Activated CD4-positive, alpha-beta T cell treated with anti-CD3 and anti-CD28 coated beads for 36 hours (primary cell): ENCODE data around the gene MRPL33. TPM values are rescaled to one million over a fixed set of nuclear protein-coding genes. Genes with fewer than 3 reads are reported as not detected.
"Not testable (repeated sequence)": the region's sequence is repeated elsewhere in the genome, so short reads cannot be mapped to it uniquely, and the experiment has no call there.

ENCODE experiments used
- ATAC-seq: fragments of 200-7000 bp; cut with Tn5 transposase; one replicate; pipeline ENCODE4 v1.10.0; 2021; ENCODE audit warnings: mild to moderate bottlenecking, moderate library complexity
- CTCF ChIA-PET: fragments of 350-600 bp; sonication (Branson Sonifier 250); formaldehyde crosslinking; loops from one replicate; lab custom pipeline; 2021; ENCODE audit warnings: antibody characterized with exemption; lab: Charles Lee
- POLR2A ChIA-PET: fragments of 350-600 bp; sonication (Branson Sonifier 250); formaldehyde crosslinking; loops from one replicate; lab custom pipeline; 2021; ENCODE audit warnings: antibody characterized with exemption, inconsistent platforms; lab: Charles Lee
- DNase-seq: peaks from one replicate; pipeline ENCODE4 v3.0.0-alpha.2; 2020
- H3K27ac Mint-ChIP-seq: one replicate; pipeline ENCODE4 v1.8.0; 2021; ENCODE audit warnings: mixed read lengths
- H3K27me3 Mint-ChIP-seq: one replicate; pipeline ENCODE4 v1.8.0; 2021; ENCODE audit warnings: mixed read lengths
- H3K36me3 Mint-ChIP-seq: one replicate; pipeline ENCODE4 v1.8.0; 2021; ENCODE audit warnings: low read depth, mixed read lengths
- H3K4me1 Mint-ChIP-seq: one replicate; pipeline ENCODE4 v1.8.0; 2021; ENCODE audit warnings: mixed read lengths
- H3K4me3 Mint-ChIP-seq: one replicate; pipeline ENCODE4 v1.8.0; 2021; ENCODE audit warnings: mild to moderate bottlenecking, moderate library complexity, mixed read lengths
- H3K9me3 Mint-ChIP-seq: one replicate; pipeline ENCODE4 v1.8.0; 2021; ENCODE audit warnings: low read depth, mixed read lengths
- intact Hi-C, 2 experiments: fragments of 100-400 bp; cut with DNase I in 1 of 2; cut with micrococcal nuclease in 1 of 2; formaldehyde crosslinking; loops; one replicate each; pipeline versions ENCODE4 v1.14.2 to v1.15.1; 2022 to 2024; cut with DNase I, micrococcal nuclease
- total RNA-seq, 2 experiments: library from RNA; stranded (reverse); gene quantifications; one replicate each; pipeline ENCODE4 v1.2.3, GENCODE V29; 2021

Gene MRPL33
- total RNA-seq, 2 experiments from 2014 or later, result 44.7 to 68.0 TPM

DNA sequence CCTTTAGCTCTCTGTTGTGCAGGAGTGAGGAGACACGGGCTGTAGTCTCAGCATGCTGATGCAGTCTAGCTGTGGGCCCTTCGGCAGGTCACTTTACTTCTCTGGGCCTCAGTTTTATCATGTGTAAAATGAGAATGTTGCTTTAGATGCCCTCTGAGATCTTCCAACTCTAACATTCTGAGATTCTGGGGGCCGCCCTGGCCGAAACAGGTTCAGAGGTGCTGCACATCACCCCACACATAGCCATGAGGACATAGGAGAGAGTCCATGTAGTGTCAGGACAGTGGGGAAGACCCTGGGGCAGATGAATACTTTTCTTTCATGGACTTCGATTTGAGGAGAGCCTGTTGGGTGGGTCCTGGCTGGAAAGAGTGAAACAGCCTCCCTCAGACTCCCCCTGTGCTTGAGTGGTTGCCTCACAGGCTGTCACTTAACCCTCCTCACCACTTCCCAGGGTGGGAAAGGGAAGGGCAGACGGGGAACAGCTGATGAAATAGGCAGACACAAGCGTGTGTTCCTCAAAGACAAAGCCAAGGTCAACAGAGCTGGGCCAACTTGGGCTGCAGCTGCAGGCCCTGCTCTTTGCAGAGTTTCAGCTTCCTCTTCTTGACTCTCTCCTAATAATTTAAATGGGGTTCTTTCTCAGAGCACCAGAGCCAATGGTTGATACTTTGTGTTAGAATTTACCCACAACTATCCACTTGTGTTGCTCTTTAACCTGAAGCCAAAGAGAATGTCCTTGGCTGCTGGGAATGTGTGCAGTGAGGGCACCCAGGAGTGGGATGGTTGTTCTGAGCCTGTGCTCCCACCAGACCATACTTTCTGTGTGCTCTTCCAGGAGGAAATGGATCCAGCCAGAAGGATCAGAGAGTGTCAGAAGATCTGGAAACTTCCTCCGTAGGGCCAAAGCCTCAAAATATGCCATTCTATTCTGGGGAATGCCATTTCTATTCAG, 14.7 kb upstream of the MRPL33 start:
- intact Hi-C loops, result loop anchor here in 1 of 2 experiments (10.0 kb wide), 1 partner anchor 788 kb away; no protein-coding TSS in a partner anchor
- no peak for ATAC-seq
- Mint-ChIP-seq H3K4me3 (no peak overlapping the region), H3K36me3 (no peaks in the 10 kb centered on the region), H3K4me1 (peaks cover 3% of the 10 kb centered on the region), H3K27ac (no peak overlapping the region), H3K9me3 (no peaks in the 10 kb centered on the region), H3K27me3 (no peaks in the 10 kb centered on the region)
- DNase-seq, result no peak
- ChIA-PET CTCF (interaction anchor here (0.6 to 0.7 kb wide), 2 partner anchors 387 to 478 kb away, joined by 3 read pairs; no protein-coding TSS in a partner anchor), POLR2A (no interaction called here)

DNA sequence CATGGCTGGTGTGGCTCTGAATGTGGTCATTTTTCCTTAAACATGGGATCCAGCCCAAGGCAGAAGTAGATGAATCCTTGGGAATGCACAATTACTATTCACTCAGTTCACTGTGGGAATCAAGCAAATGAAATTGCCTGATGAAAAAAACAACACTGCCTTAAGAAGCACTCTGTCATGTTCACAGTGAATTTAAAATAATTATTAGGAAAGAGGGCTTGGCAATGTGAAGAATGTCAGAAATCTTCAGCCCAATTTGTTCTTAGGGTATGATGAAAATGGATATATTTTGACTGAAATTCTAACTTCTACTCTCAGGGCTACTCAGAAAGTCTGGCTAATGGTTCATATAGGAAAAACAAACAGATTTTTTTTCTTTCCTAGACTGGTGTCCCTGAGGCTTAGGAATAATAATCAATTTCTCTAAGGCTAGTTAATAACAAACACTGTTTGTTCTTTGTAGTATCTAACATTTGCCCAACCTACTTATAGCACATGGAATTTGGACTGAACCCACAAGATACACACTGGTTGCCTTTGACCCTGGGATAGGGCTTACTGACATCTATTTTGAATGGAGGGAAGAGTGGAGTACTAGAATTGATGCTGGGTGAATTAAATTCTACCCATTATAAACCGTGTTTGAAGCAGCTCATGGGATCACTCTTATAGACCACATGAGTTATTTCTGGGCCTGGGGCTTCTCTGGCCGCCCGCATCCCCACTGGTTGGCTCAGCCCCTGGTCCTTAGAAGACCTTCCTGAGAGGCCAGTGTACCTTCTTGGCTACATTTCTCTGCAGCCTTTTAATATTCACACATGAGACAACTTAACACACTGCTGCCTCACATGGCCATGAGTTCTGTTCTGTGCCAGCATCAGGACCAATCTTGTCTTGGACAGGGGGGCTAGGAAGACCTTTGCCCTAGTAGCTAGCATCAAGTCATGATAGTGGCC, 8.3 kb upstream of the MRPL33 start:
- CTCF ChIA-PET, result interaction anchor here (2.3 kb wide), 1 partner anchor 9 kb away, joined by 10 read pairs; no protein-coding TSS in a partner anchor
- intact Hi-C loops, result no loop called here

DNA sequence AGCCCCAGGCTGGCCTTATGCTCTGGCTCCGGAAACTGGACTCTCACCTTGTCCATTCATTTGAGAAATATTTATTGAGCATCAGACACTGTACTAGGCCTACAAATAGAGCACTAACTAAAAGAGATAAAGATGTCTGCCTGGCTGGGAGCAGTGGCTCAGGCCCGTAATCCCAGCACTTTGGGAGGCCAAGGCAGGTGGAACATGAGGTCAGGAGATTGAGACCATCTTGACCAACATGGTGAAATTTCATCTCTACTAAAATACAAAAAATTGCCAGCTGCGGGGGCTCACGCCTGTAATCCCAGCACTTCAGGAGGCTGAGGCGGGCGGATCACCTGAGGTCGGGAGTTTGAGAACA, 7.6 kb upstream of the MRPL33 start:
- DNase-seq (no peak), ATAC-seq (no peak)
- Mint-ChIP-seq H3K36me3 (no peaks in the 10 kb centered on the region), H3K27ac (no peak overlapping the region), H3K4me3 (no peak overlapping the region), H3K27me3 (no peaks in the 10 kb centered on the region), H3K4me1 (peaks cover 11% of the 10 kb centered on the region), H3K9me3 (no peaks in the 10 kb centered on the region)
- intact Hi-C loops, result no loop called here
- ChIA-PET CTCF (interaction anchor here (2.3 kb wide), 1 partner anchor 10 kb away, joined by 10 read pairs; no protein-coding TSS in a partner anchor), POLR2A (no interaction called here)

More for the DNA sequence above, 8.3 kb upstream of the MRPL33 start:
- Mint-ChIP-seq H3K4me3 (no peak overlapping the region), H3K4me1 (peaks cover 11% of the 10 kb centered on the region), H3K27ac (no peak overlapping the region), H3K36me3 (no peaks in the 10 kb centered on the region), H3K27me3 (no peaks in the 10 kb centered on the region), H3K9me3 (no peaks in the 10 kb centered on the region)
- POLR2A ChIA-PET, result no interaction called here
- no peak for ATAC-seq
- no peak for DNase-seq

DNA sequence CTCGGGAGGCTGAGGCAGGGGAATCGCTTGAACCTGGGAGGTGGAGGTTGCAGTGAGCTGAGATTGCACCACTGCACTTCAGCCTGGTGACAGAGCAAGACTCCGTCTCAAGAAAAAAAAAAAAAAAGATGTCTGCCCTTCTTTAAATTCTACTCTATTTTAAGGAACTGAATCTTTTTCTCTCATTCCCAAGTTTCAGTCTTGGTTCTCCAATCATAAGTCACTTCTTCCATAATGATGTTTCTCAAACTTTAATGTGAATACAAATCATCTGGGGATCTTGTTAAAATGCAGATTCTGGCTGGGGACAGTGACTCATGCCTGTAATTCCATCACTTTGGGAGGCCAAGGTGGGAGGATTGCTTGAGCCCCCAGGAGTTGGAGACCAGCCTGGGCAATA, 7.0 kb upstream of the MRPL33 start:
- ATAC-seq, H3K27me3 Mint-ChIP-seq, intact Hi-C loops, H3K9me3 Mint-ChIP-seq, H3K36me3 Mint-ChIP-seq, H3K4me3 Mint-ChIP-seq, POLR2A ChIA-PET, DNase-seq, H3K27ac Mint-ChIP-seq: not testable (repeated sequence)
- H3K4me1 Mint-ChIP-seq, result peaks cover 11% of the 10 kb centered on the region
- CTCF ChIA-PET, result interaction anchor here (0.6 to 2.3 kb wide), 3 partner anchors 10 to 58 kb away, joined by 4 to 10 read pairs (median 4); no protein-coding TSS in a partner anchor

- Mint-ChIP-seq H3K9me3 (no peaks in the 10 kb centered on the region), H3K4me1 (peaks cover 11% of the 10 kb centered on the region), H3K4me3 (peak overlapping the region; percentile 4), H3K36me3 (no peaks in the 10 kb centered on the region), H3K27ac (peak overlapping the region; percentile 51), H3K27me3 (no peaks in the 10 kb centered on the region)
- POLR2A ChIA-PET, result no interaction called here
- intact Hi-C loops, result no loop called here
- CTCF ChIA-PET, result interaction anchor here (2.3 kb wide), 1 partner anchor 12 kb away, joined by 10 read pairs; no protein-coding TSS in a partner anchor
- DNase-seq, result peak; percentile 57
- ATAC-seq, result peak; percentile 39
Measured at GRCh38 chr2:27765621-27766286, 5.8 kb upstream of the MRPL33 start.

GRCh38 chr2:27766287-27766661, 5.2 kb upstream of the MRPL33 start:
- intact Hi-C loops, result no loop called here
- H3K4me3 Mint-ChIP-seq, result peak overlapping the region; percentile 4

DNA sequence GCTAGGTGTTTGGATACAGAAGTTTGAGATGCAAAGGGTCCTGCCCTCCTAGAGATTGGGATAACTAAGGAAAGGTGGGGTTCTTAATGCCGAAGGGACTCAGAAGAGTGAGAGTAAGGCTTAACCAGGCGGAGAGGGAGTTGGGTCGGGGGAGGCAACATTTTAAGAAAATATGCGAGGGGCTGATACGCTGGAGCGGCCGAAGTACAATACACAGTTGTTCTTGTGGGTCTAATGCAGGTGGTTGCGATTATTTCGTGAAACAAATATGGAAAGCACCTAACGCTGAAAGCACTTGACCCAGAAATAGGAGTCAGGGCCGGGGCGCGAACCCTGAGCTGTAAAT, 344 bp upstream of the MRPL33 start:
- POLR2A ChIA-PET, result no interaction called here

More at GRCh38 chr2:27766287-27766661, 5.2 kb upstream of the MRPL33 start:
- no peaks in the 10 kb centered on the region for H3K27me3 Mint-ChIP-seq
- H3K4me1 Mint-ChIP-seq, result peaks cover 17% of the 10 kb centered on the region
- ChIA-PET POLR2A (interaction anchor here (0.6 kb wide), 1 partner anchor 240 kb away, joined by 3 read pairs; no protein-coding TSS in a partner anchor), CTCF (no interaction called here)
- DNase-seq, result no peak
- no peak for ATAC-seq
- no peaks in the 10 kb centered on the region for H3K36me3 Mint-ChIP-seq
- H3K9me3 Mint-ChIP-seq, result no peaks in the 10 kb centered on the region
- H3K27ac Mint-ChIP-seq, result peak overlapping the region; percentile 51

DNA sequence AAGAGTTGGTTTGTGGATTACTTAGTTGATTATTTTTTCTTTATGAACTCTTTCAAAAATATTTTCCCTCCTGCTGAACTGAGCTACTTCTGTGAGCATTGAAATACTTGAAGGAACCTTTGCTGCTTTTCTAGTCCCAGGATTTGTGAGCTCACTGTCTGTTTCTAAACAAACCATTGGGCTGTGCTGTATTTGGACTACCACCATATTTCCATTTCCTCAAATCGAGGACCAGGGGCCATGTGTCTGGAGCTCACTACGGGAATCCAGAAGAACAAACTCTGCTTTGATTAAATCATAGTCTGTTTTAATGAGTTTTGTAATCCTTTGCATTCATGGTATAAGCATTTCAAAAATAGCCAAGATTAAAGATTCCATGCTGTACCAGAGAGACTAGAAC, 1.3 kb downstream of the MRPL33 start:
- ChIA-PET POLR2A (no interaction called here), CTCF (interaction anchor here (0.7 to 1.5 kb wide), 8 partner anchors 27 to 680 kb away, joined by 3 to 6 read pairs (median 3); no protein-coding TSS in a partner anchor)
- no peak for ATAC-seq

More for the DNA sequence above, 344 bp upstream of the MRPL33 start:
- Mint-ChIP-seq H3K4me3 (peak overlapping the region; percentile 99), H3K4me1 (peaks cover 39% of the 10 kb centered on the region), H3K27ac (peak overlapping the region; percentile 99), H3K36me3 (peaks cover 21% of the 10 kb centered on the region), H3K9me3 (no peaks in the 10 kb centered on the region), H3K27me3 (no peaks in the 10 kb centered on the region)
- ATAC-seq, result no peak
- DNase-seq, result no peak
- CTCF ChIA-PET, result interaction anchor here (0.6 to 1.1 kb wide), 3 partner anchors 17 to 48 kb away, joined by 3 read pairs; no protein-coding TSS in a partner anchor
- intact Hi-C loops, result loop anchor here (1.0 to 2.0 kb wide), 8 partner anchors 36 to 980 kb away; partner anchors contain the start of genes BABAM2 (in 2 of the 2), RBKS (in 2 of the 2), FOSL2 (in 1 of the 2) and PPM1G (in 1 of the 2)

DNA sequence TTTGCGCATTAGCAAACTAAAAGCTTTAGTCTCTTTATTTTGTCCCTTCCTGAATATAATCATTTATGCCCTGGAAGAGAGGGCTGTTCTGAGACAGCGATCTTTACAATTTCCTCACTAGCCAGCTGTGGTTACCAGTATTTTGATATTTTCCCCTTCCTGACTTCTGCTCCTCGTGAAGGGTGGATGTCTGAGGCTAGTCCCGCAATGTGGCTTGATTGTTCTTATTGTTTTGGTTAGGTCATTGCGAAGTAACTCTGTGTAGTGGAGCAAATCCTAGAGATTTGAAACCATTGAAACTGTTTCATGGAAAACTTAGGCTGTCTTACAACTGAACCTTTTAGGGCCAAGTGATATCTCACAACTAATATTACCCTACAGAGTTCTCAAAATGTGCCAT, 2.4 kb downstream of the MRPL33 start:
- intact Hi-C loops, result loop anchor here in 1 of 2 experiments (1.0 kb wide), 1 partner anchor 8 kb away; no protein-coding TSS in a partner anchor
- Mint-ChIP-seq H3K4me1 (peaks cover 55% of the 10 kb centered on the region), H3K27me3 (no peaks in the 10 kb centered on the region), H3K36me3 (peaks cover 36% of the 10 kb centered on the region), H3K27ac (peak overlapping the region; percentile 27), H3K9me3 (no peaks in the 10 kb centered on the region), H3K4me3 (peak overlapping the region; percentile 99)
- ChIA-PET CTCF (interaction anchor here (0.6 to 0.9 kb wide), 3 partner anchors 9 to 116 kb away, joined by 3 to 4 read pairs (median 4); no protein-coding TSS in a partner anchor), POLR2A (no interaction called here)
- no peak for ATAC-seq
- DNase-seq, result no peak

More for the DNA sequence above, 1.3 kb downstream of the MRPL33 start:
- DNase-seq, result no peak
- peaks cover 48% of the 10 kb centered on the region for H3K4me1 Mint-ChIP-seq
- H3K4me3 Mint-ChIP-seq, result peak overlapping the region; percentile 99
- intact Hi-C loops, result no loop called here
- peak overlapping the region; percentile 66 for H3K27ac Mint-ChIP-seq
- H3K27me3 Mint-ChIP-seq, result no peaks in the 10 kb centered on the region
- H3K36me3 Mint-ChIP-seq, result peaks cover 30% of the 10 kb centered on the region
- H3K9me3 Mint-ChIP-seq, result no peaks in the 10 kb centered on the region

GRCh38 chr2:27776097-27776496, 4.6 kb downstream of the MRPL33 start:
- H3K36me3 Mint-ChIP-seq, result peaks cover 47% of the 10 kb centered on the region

More at GRCh38 chr2:27776097-27776496, 4.6 kb downstream of the MRPL33 start:
- intact Hi-C loops, result no loop called here
- Mint-ChIP-seq H3K9me3 (no peaks in the 10 kb centered on the region), H3K4me1 (peaks cover 56% of the 10 kb centered on the region), H3K4me3 (no peak overlapping the region), H3K27ac (peak overlapping the region; percentile 13), H3K27me3 (no peaks in the 10 kb centered on the region)
- CTCF ChIA-PET, result interaction anchor here (0.6 kb wide), 1 partner anchor 21 kb away, joined by 3 read pairs; no protein-coding TSS in a partner anchor
- no peak for ATAC-seq
- POLR2A ChIA-PET, result no interaction called here
- no peak for DNase-seq
